K562 (cell line): ENCODE results near the gene FARP2. TPM values are rescaled to one million over a fixed set of nuclear protein-coding genes. Genes with fewer than 3 reads are reported as not detected.
A peak's percentile ranks its signal among the peaks of the same experiment; 100 is the strongest.

ENCODE experiments used
- IRF1 ChIP-seq: sonication (generic); formaldehyde crosslinking; IDR thresholded peaks from 2 replicates; pipeline ENCODE4 v1.8.0; 2022; ENCODE audit warnings: missing genetic modification reagents, mild to moderate bottlenecking, borderline replicate concordance
- KLF13 ChIP-seq: fragments of 450-650 bp; IDR thresholded peaks from 2 replicates; pipeline ENCODE4 v1.6.1; 2016; ENCODE audit warnings: missing genetic modification characterization, low read depth, mild to moderate bottlenecking, missing compliant biosample characterization, moderate library complexity, borderline replicate concordance
- NONO ChIP-seq, 2 experiments: fragments of 200-400 bp in 1 of 2; fragments of 450-650 bp in 1 of 2; formaldehyde crosslinking in 1 of 2; IDR thresholded peaks; 2 replicates each; pipeline ENCODE4 v1.6.1; 2017; ENCODE audit warnings: low read depth in 2 of 2, mild to moderate bottlenecking in 2 of 2, moderate library complexity in 2 of 2, low read length in 1 of 2
- PREB ChIP-seq: sonication (generic); formaldehyde crosslinking; IDR thresholded peaks from 2 replicates; pipeline ENCODE4 v1.8.1; 2023; ENCODE audit warnings: mild to moderate bottlenecking, missing genetic modification reagents
- TAF1 ChIP-seq: IDR thresholded peaks from 2 replicates; pipeline ENCODE4 v1.6.1; 2011; ENCODE audit warnings: mild to moderate bottlenecking, low read length, moderate library complexity; ENCODE audit not compliant: insufficient read depth, control insufficient read depth, severe bottlenecking; ENCODE audit errors: extremely low read depth
- ZBTB26 ChIP-seq: fragments of 450-650 bp; formaldehyde crosslinking; IDR thresholded peaks from 2 replicates; pipeline ENCODE4 v1.4.0; 2022; ENCODE audit warnings: missing genetic modification characterization
- polyA plus RNA-seq, 8 experiments: library from polyadenylated mRNA; depleted of rRNA in 4 of 8; stranded (reverse) in 5 of 8; unstranded in 3 of 8; fragments of >200 nt; fragmentation: Nextera tagmentation in 2 of 8; fragmentation: Illumina TruSeq in 1 of 8; extraction: Ambion mirVana in 2 of 8; extraction: Trizol in 1 of 8; gene quantifications; 2 replicates each; pipeline versions ENCODE4 v1.2.1 to v1.2.3, GENCODE V29; 2011 to 2014; ENCODE audit warnings: inconsistent platforms in 1 of 8, missing spikeins in 1 of 8
- total RNA-seq, 7 experiments: library from RNA; depleted of rRNA in 6 of 7; stranded (reverse); fragments of >200 nt in 6 of 7; fragmentation: Illumina TruSeq in 2 of 7; extraction: Trizol in 2 of 7; gene quantifications; 2 replicates each; pipeline versions ENCODE4 v1.2.1 to v1.2.3, GENCODE V29; 2011 to 2021; ENCODE audit warnings: low replicate concordance in 1 of 7
- TF ChIP-seq, protein P1 (sequence below): fragments of 450-650 bp; IDR thresholded peaks from 2 replicates; pipeline ENCODE4 v1.6.1; 2016; ENCODE audit warnings: mild to moderate bottlenecking, moderate library complexity
- TF ChIP-seq, protein P2 (sequence below), 2 experiments: IDR thresholded peaks; 2 replicates each; pipeline ENCODE4 v1.6.1; 2011; ENCODE audit warnings: borderline replicate concordance in 1 of 2, control low read depth in 1 of 2, low read depth in 1 of 2, low read length in 1 of 2, mild to moderate bottlenecking in 1 of 2, mixed read lengths in 1 of 2, moderate library complexity in 1 of 2; ENCODE audit not compliant: insufficient read depth in 1 of 2, insufficient read length in 1 of 2, poor library complexity in 1 of 2, severe bottlenecking in 1 of 2; ENCODE audit errors: extremely low read depth in 1 of 2

The FARP2 gene
- total and polyA plus RNA-seq, 9 of the 15 experiments (the other 6 are each of a cell fraction or from before 2014, with no cell fraction given), result 4.1 to 38.1 (median 21.1) TPM

- TF ChIP-seq, protein P1, sequence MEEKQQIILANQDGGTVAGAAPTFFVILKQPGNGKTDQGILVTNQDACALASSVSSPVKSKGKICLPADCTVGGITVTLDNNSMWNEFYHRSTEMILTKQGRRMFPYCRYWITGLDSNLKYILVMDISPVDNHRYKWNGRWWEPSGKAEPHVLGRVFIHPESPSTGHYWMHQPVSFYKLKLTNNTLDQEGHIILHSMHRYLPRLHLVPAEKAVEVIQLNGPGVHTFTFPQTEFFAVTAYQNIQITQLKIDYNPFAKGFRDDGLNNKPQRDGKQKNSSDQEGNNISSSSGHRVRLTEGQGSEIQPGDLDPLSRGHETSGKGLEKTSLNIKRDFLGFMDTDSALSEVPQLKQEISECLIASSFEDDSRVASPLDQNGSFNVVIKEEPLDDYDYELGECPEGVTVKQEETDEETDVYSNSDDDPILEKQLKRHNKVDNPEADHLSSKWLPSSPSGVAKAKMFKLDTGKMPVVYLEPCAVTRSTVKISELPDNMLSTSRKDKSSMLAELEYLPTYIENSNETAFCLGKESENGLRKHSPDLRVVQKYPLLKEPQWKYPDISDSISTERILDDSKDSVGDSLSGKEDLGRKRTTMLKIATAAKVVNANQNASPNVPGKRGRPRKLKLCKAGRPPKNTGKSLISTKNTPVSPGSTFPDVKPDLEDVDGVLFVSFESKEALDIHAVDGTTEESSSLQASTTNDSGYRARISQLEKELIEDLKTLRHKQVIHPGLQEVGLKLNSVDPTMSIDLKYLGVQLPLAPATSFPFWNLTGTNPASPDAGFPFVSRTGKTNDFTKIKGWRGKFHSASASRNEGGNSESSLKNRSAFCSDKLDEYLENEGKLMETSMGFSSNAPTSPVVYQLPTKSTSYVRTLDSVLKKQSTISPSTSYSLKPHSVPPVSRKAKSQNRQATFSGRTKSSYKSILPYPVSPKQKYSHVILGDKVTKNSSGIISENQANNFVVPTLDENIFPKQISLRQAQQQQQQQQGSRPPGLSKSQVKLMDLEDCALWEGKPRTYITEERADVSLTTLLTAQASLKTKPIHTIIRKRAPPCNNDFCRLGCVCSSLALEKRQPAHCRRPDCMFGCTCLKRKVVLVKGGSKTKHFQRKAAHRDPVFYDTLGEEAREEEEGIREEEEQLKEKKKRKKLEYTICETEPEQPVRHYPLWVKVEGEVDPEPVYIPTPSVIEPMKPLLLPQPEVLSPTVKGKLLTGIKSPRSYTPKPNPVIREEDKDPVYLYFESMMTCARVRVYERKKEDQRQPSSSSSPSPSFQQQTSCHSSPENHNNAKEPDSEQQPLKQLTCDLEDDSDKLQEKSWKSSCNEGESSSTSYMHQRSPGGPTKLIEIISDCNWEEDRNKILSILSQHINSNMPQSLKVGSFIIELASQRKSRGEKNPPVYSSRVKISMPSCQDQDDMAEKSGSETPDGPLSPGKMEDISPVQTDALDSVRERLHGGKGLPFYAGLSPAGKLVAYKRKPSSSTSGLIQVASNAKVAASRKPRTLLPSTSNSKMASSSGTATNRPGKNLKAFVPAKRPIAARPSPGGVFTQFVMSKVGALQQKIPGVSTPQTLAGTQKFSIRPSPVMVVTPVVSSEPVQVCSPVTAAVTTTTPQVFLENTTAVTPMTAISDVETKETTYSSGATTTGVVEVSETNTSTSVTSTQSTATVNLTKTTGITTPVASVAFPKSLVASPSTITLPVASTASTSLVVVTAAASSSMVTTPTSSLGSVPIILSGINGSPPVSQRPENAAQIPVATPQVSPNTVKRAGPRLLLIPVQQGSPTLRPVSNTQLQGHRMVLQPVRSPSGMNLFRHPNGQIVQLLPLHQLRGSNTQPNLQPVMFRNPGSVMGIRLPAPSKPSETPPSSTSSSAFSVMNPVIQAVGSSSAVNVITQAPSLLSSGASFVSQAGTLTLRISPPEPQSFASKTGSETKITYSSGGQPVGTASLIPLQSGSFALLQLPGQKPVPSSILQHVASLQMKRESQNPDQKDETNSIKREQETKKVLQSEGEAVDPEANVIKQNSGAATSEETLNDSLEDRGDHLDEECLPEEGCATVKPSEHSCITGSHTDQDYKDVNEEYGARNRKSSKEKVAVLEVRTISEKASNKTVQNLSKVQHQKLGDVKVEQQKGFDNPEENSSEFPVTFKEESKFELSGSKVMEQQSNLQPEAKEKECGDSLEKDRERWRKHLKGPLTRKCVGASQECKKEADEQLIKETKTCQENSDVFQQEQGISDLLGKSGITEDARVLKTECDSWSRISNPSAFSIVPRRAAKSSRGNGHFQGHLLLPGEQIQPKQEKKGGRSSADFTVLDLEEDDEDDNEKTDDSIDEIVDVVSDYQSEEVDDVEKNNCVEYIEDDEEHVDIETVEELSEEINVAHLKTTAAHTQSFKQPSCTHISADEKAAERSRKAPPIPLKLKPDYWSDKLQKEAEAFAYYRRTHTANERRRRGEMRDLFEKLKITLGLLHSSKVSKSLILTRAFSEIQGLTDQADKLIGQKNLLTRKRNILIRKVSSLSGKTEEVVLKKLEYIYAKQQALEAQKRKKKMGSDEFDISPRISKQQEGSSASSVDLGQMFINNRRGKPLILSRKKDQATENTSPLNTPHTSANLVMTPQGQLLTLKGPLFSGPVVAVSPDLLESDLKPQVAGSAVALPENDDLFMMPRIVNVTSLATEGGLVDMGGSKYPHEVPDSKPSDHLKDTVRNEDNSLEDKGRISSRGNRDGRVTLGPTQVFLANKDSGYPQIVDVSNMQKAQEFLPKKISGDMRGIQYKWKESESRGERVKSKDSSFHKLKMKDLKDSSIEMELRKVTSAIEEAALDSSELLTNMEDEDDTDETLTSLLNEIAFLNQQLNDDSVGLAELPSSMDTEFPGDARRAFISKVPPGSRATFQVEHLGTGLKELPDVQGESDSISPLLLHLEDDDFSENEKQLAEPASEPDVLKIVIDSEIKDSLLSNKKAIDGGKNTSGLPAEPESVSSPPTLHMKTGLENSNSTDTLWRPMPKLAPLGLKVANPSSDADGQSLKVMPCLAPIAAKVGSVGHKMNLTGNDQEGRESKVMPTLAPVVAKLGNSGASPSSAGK, result peak; percentile 89
- TF ChIP-seq ZBTB26 (CRISPR knock-in tag) (no peak), IRF1 (no peak), PREB (CRISPR knock-in tag) (no peak), NONO (IDR thresholded peaks at IDR 0.05; ENCODE audit: low read depth in 2 of 2, low read length in 1 of 2) (peak in 1 of 2 experiments; percentile 36; a peak in 1 of 4 replicates), KLF13 (tag) (0 out of 2 replicates have a peak, but pooled peaks have one; percentile 37), TAF1 (peak; percentile 48)
- TF ChIP-seq, protein P2, sequence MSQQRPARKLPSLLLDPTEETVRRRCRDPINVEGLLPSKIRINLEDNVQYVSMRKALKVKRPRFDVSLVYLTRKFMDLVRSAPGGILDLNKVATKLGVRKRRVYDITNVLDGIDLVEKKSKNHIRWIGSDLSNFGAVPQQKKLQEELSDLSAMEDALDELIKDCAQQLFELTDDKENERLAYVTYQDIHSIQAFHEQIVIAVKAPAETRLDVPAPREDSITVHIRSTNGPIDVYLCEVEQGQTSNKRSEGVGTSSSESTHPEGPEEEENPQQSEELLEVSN (IDR thresholded peaks at IDR 0.05; ENCODE audit: borderline replicate concordance in 1 of 2, extremely low read depth in 1 of 2, insufficient read depth in 1 of 2, insufficient read length in 1 of 2, low read depth in 1 of 2, low read length in 1 of 2, poor library complexity in 1 of 2, severe bottlenecking in 1 of 2), result peak; percentile 85 to 92
Observed at GRCh38 chr2:241540771-241541561, 184.9 kb downstream of the FARP2 start (continued).
